Measurements from ENCODE around the gene TMED4.

The TMED4 gene

DNA sequence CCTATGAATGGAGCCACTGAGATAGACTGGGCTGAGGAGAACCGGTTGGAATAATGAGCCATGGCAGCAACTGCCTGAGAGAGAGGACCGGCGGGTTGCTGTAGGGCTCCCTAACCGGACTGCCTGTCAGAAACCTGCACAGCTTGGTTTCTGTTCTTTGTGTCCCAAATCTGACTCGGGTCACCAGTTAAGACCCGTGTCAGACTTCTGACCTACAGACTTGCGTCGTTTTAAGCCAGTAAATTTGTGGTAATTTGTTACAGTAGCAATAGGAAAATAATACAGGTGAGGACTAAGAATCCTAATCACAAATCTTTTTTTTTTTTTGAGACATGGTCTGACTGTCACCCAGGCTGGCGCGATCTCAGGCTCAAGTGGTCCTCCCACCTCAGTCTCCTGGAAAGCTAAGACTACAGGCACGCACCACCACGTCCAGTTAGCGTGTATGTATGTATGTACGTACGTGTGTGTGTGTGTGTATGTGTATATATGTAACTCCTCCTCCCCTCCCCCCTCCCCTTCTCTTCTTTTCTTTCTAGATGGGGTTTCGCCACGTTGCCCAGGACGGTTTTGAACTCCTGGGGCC, 7.7 kb downstream of the TMED4 start:
- DNase-seq (ENCODE audit: low read depth, low spot score): no peak
- H3K4me3 ChIP-seq (ENCODE audit: insufficient read length, low read depth): peak overlapping the region; percentile 98
- H3K36me3 ChIP-seq (ENCODE audit: insufficient read depth, insufficient read length, low read length): peaks cover 79% of the 10 kb centered on the region
- H3K9me3 ChIP-seq (ENCODE audit: insufficient read depth, low read length): no peaks in the 10 kb centered on the region
- H3K27me3 ChIP-seq (ENCODE audit: insufficient read depth, insufficient read length): no peaks in the 10 kb centered on the region
- H3K9ac ChIP-seq (ENCODE audit: insufficient read length, low read depth): peak overlapping the region; percentile 99
- H3K4me1 ChIP-seq (ENCODE audit: insufficient read depth, insufficient read length): peaks cover 5% of the 10 kb centered on the region
- TF ChIP-seq YY1 (IDR thresholded peaks at IDR 0.05; ENCODE audit: insufficient read depth, insufficient read length) (no peak), ZNF274 (IDR thresholded peaks at IDR 0.05; ENCODE audit: low read depth, low read length) (no peak)

DNA sequence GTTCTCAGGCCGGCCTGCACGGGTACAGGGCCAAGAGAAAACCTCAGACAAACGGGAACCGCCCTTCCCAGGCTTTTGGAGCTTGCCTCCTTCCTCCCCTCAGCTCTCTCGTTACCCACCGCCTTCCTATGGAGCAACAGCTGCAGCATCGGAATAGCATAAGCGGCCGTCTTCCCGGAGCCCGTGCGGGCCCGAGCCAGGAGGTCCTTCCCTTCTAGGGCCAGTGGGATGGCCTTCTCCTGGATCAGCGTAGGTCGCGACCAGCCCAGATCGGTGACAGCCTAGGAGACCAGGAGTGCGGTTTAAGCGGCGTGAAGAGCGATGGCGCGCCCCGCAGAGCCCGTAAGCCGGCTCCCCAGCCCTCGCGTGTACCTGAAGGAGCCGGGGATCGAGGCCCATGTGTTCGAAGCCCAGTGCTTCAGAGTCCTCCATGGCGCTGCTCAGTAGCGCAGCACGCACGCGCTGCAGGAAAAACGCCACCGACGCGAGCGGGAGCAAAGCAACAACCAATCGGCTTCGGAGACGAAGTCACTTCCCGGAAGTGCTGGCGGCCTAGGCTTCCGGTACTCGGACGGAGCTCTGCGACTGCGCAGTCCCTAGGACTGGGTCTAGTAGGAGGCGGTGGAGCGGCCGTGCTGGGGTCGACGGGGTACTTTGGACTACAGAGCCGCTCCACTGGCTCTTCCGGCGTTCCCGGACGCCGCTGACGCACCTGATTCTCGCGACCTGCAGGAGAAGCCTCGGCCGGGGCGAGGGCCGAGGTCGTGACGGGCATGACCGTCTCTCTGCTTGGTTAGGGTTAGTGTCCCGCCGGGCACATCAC, 8.4 kb downstream of the TMED4 start, which contains the start of gene DDX56:
TSS of gene DDX56 (minus strand) at position 445 of the 823 bp plus-strand sequence. CDS start at position 432, 13 bp downstream.
- peaks cover 79% of the 10 kb centered on the region for H3K36me3 ChIP-seq (ENCODE audit: insufficient read depth, insufficient read length, low read length)
- H3K9ac ChIP-seq (ENCODE audit: insufficient read length, low read depth): peak within 1 kb of the TSS; percentile 99
- H3K27me3 ChIP-seq (ENCODE audit: insufficient read depth, insufficient read length): no peaks in the 10 kb centered on the region
- H3K4me1 ChIP-seq (ENCODE audit: insufficient read depth, insufficient read length): peaks cover 5% of the 10 kb centered on the region
- peak; percentile 97 for DNase-seq (ENCODE audit: low read depth, low spot score)
- peak within 1 kb of the TSS; percentile 98 for H3K4me3 ChIP-seq (ENCODE audit: insufficient read length, low read depth)
- H3K9me3 ChIP-seq (ENCODE audit: insufficient read depth, low read length): no peaks in the 10 kb centered on the region
- peak; percentile 67 for TF ChIP-seq YY1 (IDR thresholded peaks at IDR 0.05; ENCODE audit: insufficient read depth, insufficient read length)
- no peak for TF ChIP-seq SUZ12 (IDR thresholded peaks at IDR 0.05; ENCODE audit: extremely low read depth, insufficient read depth, insufficient read length)

DNA sequence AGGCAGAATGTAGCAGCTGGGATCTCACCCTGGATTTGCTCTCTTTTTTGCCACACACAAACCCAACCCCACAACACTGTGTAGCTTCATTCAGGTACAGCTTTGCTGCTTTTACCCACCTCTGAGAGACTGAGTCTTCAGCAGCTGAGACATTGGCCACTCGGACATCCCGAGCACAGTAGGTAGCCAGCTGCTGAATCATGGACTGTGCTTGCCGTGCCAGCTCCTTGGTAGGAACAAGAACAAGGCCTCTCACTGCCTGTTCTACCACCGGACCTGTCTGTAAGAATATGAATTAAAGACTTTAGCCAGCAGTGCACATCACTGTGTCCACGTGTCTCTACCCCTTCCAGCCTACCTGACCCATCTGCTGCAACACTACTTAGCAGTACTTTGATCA, 9.3 kb downstream of the TMED4 start:
- Histone ChIP-seq H3K9ac (ENCODE audit: insufficient read length, low read depth) (peak overlapping the region; percentile 99), H3K36me3 (ENCODE audit: insufficient read depth, insufficient read length, low read length) (peaks cover 79% of the 10 kb centered on the region), H3K4me1 (ENCODE audit: insufficient read depth, insufficient read length) (peaks cover 5% of the 10 kb centered on the region), H3K4me3 (ENCODE audit: insufficient read length, low read depth) (peak overlapping the region; percentile 98), H3K9me3 (ENCODE audit: insufficient read depth, low read length) (no peaks in the 10 kb centered on the region), H3K27me3 (ENCODE audit: insufficient read depth, insufficient read length) (no peaks in the 10 kb centered on the region)
- TF ChIP-seq SUZ12 (IDR thresholded peaks at IDR 0.05; ENCODE audit: extremely low read depth, insufficient read depth, insufficient read length): no peak
- TF ChIP-seq ZNF274 (IDR thresholded peaks at IDR 0.05; ENCODE audit: low read depth, low read length): no peak
- no peak for TF ChIP-seq YY1 (IDR thresholded peaks at IDR 0.05; ENCODE audit: insufficient read depth, insufficient read length)
- DNase-seq (ENCODE audit: low read depth, low spot score): no peak

- Histone ChIP-seq H3K9me3 (ENCODE audit: insufficient read depth, low read length) (no peaks in the 10 kb centered on the region), H3K4me3 (ENCODE audit: insufficient read length, low read depth) (no peak overlapping the region), H3K36me3 (ENCODE audit: insufficient read depth, insufficient read length, low read length) (peaks cover 88% of the 10 kb centered on the region), H3K9ac (ENCODE audit: insufficient read length, low read depth) (no peak overlapping the region), H3K4me1 (ENCODE audit: insufficient read depth, insufficient read length) (peaks cover 5% of the 10 kb centered on the region), H3K27me3 (ENCODE audit: insufficient read depth, insufficient read length) (no peaks in the 10 kb centered on the region)
- TF ChIP-seq YY1 (IDR thresholded peaks at IDR 0.05; ENCODE audit: insufficient read depth, insufficient read length): no peak
- no peak for DNase-seq (ENCODE audit: low read depth, low spot score)
Observed at GRCh38 chr7:44569959-44570358, 12.1 kb downstream of the TMED4 start.

DNA sequence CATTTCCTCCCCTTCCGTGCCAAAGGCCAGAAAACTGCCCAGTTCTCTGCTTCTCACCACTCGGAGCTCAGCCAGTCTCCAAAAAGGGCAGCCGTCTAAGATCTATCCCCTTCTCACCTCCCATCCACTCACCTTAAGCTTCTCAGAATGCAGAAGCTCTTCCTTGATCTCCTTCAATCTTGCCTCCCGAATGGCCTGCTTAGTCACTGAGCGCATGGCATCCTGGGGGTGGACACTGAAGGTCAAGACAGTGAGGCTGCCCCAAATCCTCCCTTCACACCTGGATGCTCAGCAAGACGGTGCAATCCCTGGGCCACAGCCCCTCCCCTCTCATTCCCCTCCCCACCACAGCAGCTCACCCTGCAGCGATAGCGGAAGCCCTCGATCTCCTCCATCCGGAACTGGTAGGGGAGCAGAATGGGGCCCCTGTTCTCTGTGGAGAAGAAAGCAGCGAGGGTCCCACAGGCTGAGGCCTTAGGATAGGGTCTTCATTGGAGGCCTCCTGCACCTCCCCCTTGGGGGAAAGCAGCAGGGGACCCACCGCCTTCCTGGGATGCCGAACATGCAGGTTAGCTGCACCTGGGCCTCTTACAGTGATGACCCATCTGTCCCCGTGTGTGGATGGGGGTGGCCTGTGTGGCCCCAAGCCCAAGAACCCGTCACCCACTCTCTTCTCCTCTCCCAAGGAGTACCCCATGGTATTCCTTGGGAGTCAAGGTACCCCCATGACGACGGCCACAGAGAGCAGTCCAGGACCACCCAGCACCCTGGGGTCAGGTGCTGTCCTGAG, 13.1 kb downstream of the TMED4 start:
- peaks cover 5% of the 10 kb centered on the region for H3K4me1 ChIP-seq (ENCODE audit: insufficient read depth, insufficient read length)
- TF ChIP-seq SUZ12 (IDR thresholded peaks at IDR 0.05; ENCODE audit: extremely low read depth, insufficient read depth, insufficient read length) (no peak), YY1 (IDR thresholded peaks at IDR 0.05; ENCODE audit: insufficient read depth, insufficient read length) (no peak), ZNF274 (IDR thresholded peaks at IDR 0.05; ENCODE audit: low read depth, low read length) (no peak)
- DNase-seq (ENCODE audit: low read depth, low spot score): no peak
- no peaks in the 10 kb centered on the region for H3K27me3 ChIP-seq (ENCODE audit: insufficient read depth, insufficient read length)
- no peaks in the 10 kb centered on the region for H3K9me3 ChIP-seq (ENCODE audit: insufficient read depth, low read length)
- no peak overlapping the region for H3K9ac ChIP-seq (ENCODE audit: insufficient read length, low read depth)
- H3K36me3 ChIP-seq (ENCODE audit: insufficient read depth, insufficient read length, low read length): peaks cover 92% of the 10 kb centered on the region
- no peak overlapping the region for H3K4me3 ChIP-seq (ENCODE audit: insufficient read length, low read depth)

- Histone ChIP-seq H3K27me3 (ENCODE audit: insufficient read depth, insufficient read length) (no peaks in the 10 kb centered on the region), H3K4me3 (ENCODE audit: insufficient read length, low read depth) (no peak overlapping the region), H3K36me3 (ENCODE audit: insufficient read depth, insufficient read length, low read length) (peaks cover 95% of the 10 kb centered on the region), H3K9ac (ENCODE audit: insufficient read length, low read depth) (no peak overlapping the region), H3K4me1 (ENCODE audit: insufficient read depth, insufficient read length) (peaks cover 5% of the 10 kb centered on the region), H3K9me3 (ENCODE audit: insufficient read depth, low read length) (no peaks in the 10 kb centered on the region)
- no peak for TF ChIP-seq YY1 (IDR thresholded peaks at IDR 0.05; ENCODE audit: insufficient read depth, insufficient read length)
- TF ChIP-seq ZNF274 (IDR thresholded peaks at IDR 0.05; ENCODE audit: low read depth, low read length): no peak
- no peak for TF ChIP-seq SUZ12 (IDR thresholded peaks at IDR 0.05; ENCODE audit: extremely low read depth, insufficient read depth, insufficient read length)
- no peak for DNase-seq (ENCODE audit: low read depth, low spot score)
Observed at GRCh38 chr7:44567884-44568283, 14.1 kb downstream of the TMED4 start.

GRCh38 chr7:44566680-44567079, 15.4 kb downstream of the TMED4 start:
- no peaks in the 10 kb centered on the region for H3K9me3 ChIP-seq (ENCODE audit: insufficient read depth, low read length)
- H3K36me3 ChIP-seq (ENCODE audit: insufficient read depth, insufficient read length, low read length): peaks cover 86% of the 10 kb centered on the region
- H3K9ac ChIP-seq (ENCODE audit: insufficient read length, low read depth): no peak overlapping the region
- peaks cover 2% of the 10 kb centered on the region for H3K4me1 ChIP-seq (ENCODE audit: insufficient read depth, insufficient read length)
- DNase-seq (ENCODE audit: low read depth, low spot score): no peak
- no peak overlapping the region for H3K4me3 ChIP-seq (ENCODE audit: insufficient read length, low read depth)
- TF ChIP-seq ZNF274 (IDR thresholded peaks at IDR 0.05; ENCODE audit: low read depth, low read length) (no peak), YY1 (IDR thresholded peaks at IDR 0.05; ENCODE audit: insufficient read depth, insufficient read length) (no peak), SUZ12 (IDR thresholded peaks at IDR 0.05; ENCODE audit: extremely low read depth, insufficient read depth, insufficient read length) (no peak)
- no peaks in the 10 kb centered on the region for H3K27me3 ChIP-seq (ENCODE audit: insufficient read depth, insufficient read length)
